Measurements from ENCODE around the gene PRKCB. TPM values are rescaled to one million over a fixed set of nuclear protein-coding genes. Genes with fewer than 3 reads are reported as not detected.

The PRKCB gene
- polyA plus RNA-seq, 3 donors: 57.4 to 87.4 (median 75.5) TPM

GRCh38 chr16:24119807-24120206 is 284.0 kb downstream of the PRKCB start:
- Histone ChIP-seq H3K27me3 (ENCODE audit: control insufficient read depth in 2 of 2, insufficient read depth in 2 of 2, low read length in 2 of 2) (no peaks in the 10 kb centered on the region), H4K20me1 (ENCODE audit: insufficient read depth, low read length) (peaks cover 53% of the 10 kb centered on the region), H3K36me3 (replicated peaks in 1 of 2; ENCODE audit: control insufficient read depth in 1 of 2, insufficient read depth in 2 of 2, low read length in 2 of 2) (peaks cover 53 to 100% of the 10 kb centered on the region in 2 donors), H3K4me3 (replicated peaks in 1 of 3; ENCODE audit: low read depth in 2 of 3, low read length in 3 of 3) (no peak overlapping the region), H3K79me2 (ENCODE audit: insufficient read depth, low read length) (no peaks in the 10 kb centered on the region), H2AFZ (ENCODE audit: insufficient read depth, low read depth, low read length, poor library complexity, severe bottlenecking) (no peak overlapping the region), H3K9ac (ENCODE audit: insufficient read depth, low read length, poor library complexity, severe bottlenecking) (no peak overlapping the region), H3K9me3 (replicated peaks in 1 of 2; ENCODE audit: control insufficient read depth in 1 of 2, insufficient read depth in 1 of 2, low read length in 2 of 2) (no peaks in the 10 kb centered on the region), H3K27ac (ENCODE audit: low read depth in 1 of 2, low read length in 2 of 2) (no peak overlapping the region), H3K4me2 (replicated peaks; ENCODE audit: extremely low read depth, low read length, poor library complexity, severe bottlenecking) (no peak overlapping the region), H3K4me1 (ENCODE audit: control insufficient read depth in 1 of 2, insufficient read depth in 2 of 2, low read length in 2 of 2) (no peaks in the 10 kb centered on the region)
- no peaks in the 10 kb centered on the region for H3K4me1 Mint-ChIP-seq
- peaks cover 77 to 95% of the 10 kb centered on the region in 2 donors for H3K36me3 Mint-ChIP-seq
- WGBS (ENCODE audit: insufficient coverage): 98% methylated on average over 6 of the region's 6 CpGs
- peak overlapping the region in 2 of 7 donors; percentile 10 to 62 for H3K27ac Mint-ChIP-seq
- intact Hi-C loops (cut with micrococcal nuclease): no loop called here
- H3K9me3 Mint-ChIP-seq: peaks cover 0 to 1% (median 0%) of the 10 kb centered on the region in 7 donors
- no peak for DNase-seq
- TF ChIP-seq CTCF (IDR thresholded peaks at IDR 0.05): no peak
- H3K4me3 Mint-ChIP-seq: no peak overlapping the region
- peaks cover 0 to 2% (median 0%) of the 10 kb centered on the region in 3 donors for H3K27me3 Mint-ChIP-seq (ENCODE audit: low read depth in 3 of 3)

GRCh38 chr16:24123275-24123674 is 287.5 kb downstream of the PRKCB start:
- no peaks in the 10 kb centered on the region for H3K9me3 Mint-ChIP-seq
- Histone ChIP-seq H3K9me3 (replicated peaks in 1 of 2; ENCODE audit: control insufficient read depth in 1 of 2, insufficient read depth in 1 of 2, low read length in 2 of 2) (no peaks in the 10 kb centered on the region), H2AFZ (ENCODE audit: insufficient read depth, low read depth, low read length, poor library complexity, severe bottlenecking) (no peak overlapping the region), H4K20me1 (ENCODE audit: insufficient read depth, low read length) (peaks cover 63% of the 10 kb centered on the region), H3K79me2 (ENCODE audit: insufficient read depth, low read length) (no peaks in the 10 kb centered on the region), H3K36me3 (replicated peaks in 1 of 2; ENCODE audit: control insufficient read depth in 1 of 2, insufficient read depth in 2 of 2, low read length in 2 of 2) (peaks cover 68 to 100% of the 10 kb centered on the region in 2 donors), H3K4me1 (ENCODE audit: control insufficient read depth in 1 of 2, insufficient read depth in 2 of 2, low read length in 2 of 2) (no peaks in the 10 kb centered on the region), H3K9ac (ENCODE audit: insufficient read depth, low read length, poor library complexity, severe bottlenecking) (no peak overlapping the region), H3K27ac (ENCODE audit: low read depth in 1 of 2, low read length in 2 of 2) (no peak overlapping the region), H3K4me2 (replicated peaks; ENCODE audit: extremely low read depth, low read length, poor library complexity, severe bottlenecking) (no peak overlapping the region), H3K4me3 (replicated peaks in 1 of 3; ENCODE audit: low read depth in 2 of 3, low read length in 3 of 3) (no peak overlapping the region), H3K27me3 (ENCODE audit: control insufficient read depth in 2 of 2, insufficient read depth in 2 of 2, low read length in 2 of 2) (no peaks in the 10 kb centered on the region)
- peaks cover 82 to 95% of the 10 kb centered on the region in 2 donors for H3K36me3 Mint-ChIP-seq
- no peaks in the 10 kb centered on the region for H3K4me1 Mint-ChIP-seq
- intact Hi-C loops (cut with micrococcal nuclease): no loop called here
- H3K27ac Mint-ChIP-seq: peak overlapping the region in 1 of 7 donors; percentile 47
- no peak overlapping the region for H3K4me3 Mint-ChIP-seq
- TF ChIP-seq CTCF (IDR thresholded peaks at IDR 0.05): no peak
- peaks cover 0 to 2% (median 0%) of the 10 kb centered on the region in 3 donors for H3K27me3 Mint-ChIP-seq (ENCODE audit: low read depth in 3 of 3)
- no peak for DNase-seq
- 100% methylated on average over 1 of the region's 1 CpG for WGBS (ENCODE audit: insufficient coverage)

Data from CD14-positive monocyte (primary cell).